Nephron (organoid): ENCODE results near the gene FAM219A.
"Not testable (repeated sequence)": the region's sequence is repeated elsewhere in the genome, so short reads cannot be mapped to it uniquely, and the experiment has no call there.

ENCODE experiments used
- H3K27ac Mint-ChIP-seq, 3 experiments: 2 replicates each; pipeline ENCODE4 v1.8.0; 2020; ENCODE audit warnings: mixed read lengths in 3 of 3, mild to moderate bottlenecking in 2 of 3, moderate library complexity in 1 of 3
- H3K27me3 Mint-ChIP-seq: 2 replicates; pipeline ENCODE4 v1.8.0; 2021; ENCODE audit warnings: low read depth, mild to moderate bottlenecking, moderate library complexity, mixed read lengths
- H3K36me3 Mint-ChIP-seq: 2 replicates; pipeline ENCODE4 v1.8.0; 2020; ENCODE audit warnings: low read depth, mixed read lengths
- H3K4me1 Mint-ChIP-seq: 2 replicates; pipeline ENCODE4 v1.8.0; 2020; ENCODE audit warnings: mixed read lengths
- H3K4me3 Mint-ChIP-seq, 3 experiments: 2 replicates each; pipeline ENCODE4 v1.8.0; 2020; ENCODE audit warnings: mild to moderate bottlenecking in 3 of 3, mixed read lengths in 3 of 3, moderate library complexity in 2 of 3
- H3K9me3 Mint-ChIP-seq: 2 replicates; pipeline ENCODE4 v1.8.0; 2020; ENCODE audit warnings: mixed read lengths
- TF ChIP-seq, protein P1 (sequence below), 3 experiments: fragments of 200-600 bp; sonication (generic); IDR thresholded peaks; one replicate each; pipeline ENCODE4 v1.5.0; 2021; ENCODE audit warnings: antibody characterized with exemption in 3 of 3; ENCODE audit not compliant: unreplicated experiment in 3 of 3

The FAM219A gene

GRCh38 chr9:34440017-34440416, 18.4 kb downstream of the FAM219A start:
- TF ChIP-seq, protein P1, sequence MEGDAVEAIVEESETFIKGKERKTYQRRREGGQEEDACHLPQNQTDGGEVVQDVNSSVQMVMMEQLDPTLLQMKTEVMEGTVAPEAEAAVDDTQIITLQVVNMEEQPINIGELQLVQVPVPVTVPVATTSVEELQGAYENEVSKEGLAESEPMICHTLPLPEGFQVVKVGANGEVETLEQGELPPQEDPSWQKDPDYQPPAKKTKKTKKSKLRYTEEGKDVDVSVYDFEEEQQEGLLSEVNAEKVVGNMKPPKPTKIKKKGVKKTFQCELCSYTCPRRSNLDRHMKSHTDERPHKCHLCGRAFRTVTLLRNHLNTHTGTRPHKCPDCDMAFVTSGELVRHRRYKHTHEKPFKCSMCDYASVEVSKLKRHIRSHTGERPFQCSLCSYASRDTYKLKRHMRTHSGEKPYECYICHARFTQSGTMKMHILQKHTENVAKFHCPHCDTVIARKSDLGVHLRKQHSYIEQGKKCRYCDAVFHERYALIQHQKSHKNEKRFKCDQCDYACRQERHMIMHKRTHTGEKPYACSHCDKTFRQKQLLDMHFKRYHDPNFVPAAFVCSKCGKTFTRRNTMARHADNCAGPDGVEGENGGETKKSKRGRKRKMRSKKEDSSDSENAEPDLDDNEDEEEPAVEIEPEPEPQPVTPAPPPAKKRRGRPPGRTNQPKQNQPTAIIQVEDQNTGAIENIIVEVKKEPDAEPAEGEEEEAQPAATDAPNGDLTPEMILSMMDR (IDR thresholded peaks at IDR 0.05; ENCODE audit: unreplicated experiment in 3 of 3): no peak

GRCh38 chr9:34438465-34438864, 19.9 kb downstream of the FAM219A start:
- H3K27ac Mint-ChIP-seq, H3K4me3 Mint-ChIP-seq, H3K36me3 Mint-ChIP-seq, H3K27me3 Mint-ChIP-seq, H3K9me3 Mint-ChIP-seq: not testable (repeated sequence)
- H3K4me1 Mint-ChIP-seq: peaks cover 21% of the 10 kb centered on the region

More at GRCh38 chr9:34440017-34440416, 18.4 kb downstream of the FAM219A start:
- Mint-ChIP-seq H3K9me3 (no peaks in the 10 kb centered on the region), H3K27ac (peak overlapping the region in 1 of 3 experiments; percentile 49), H3K4me1 (peaks cover 19% of the 10 kb centered on the region), H3K4me3 (no peak overlapping the region), H3K27me3 (no peaks in the 10 kb centered on the region), H3K36me3 (no peaks in the 10 kb centered on the region)

GRCh38 chr9:34437926-34438307, 20.5 kb downstream of the FAM219A start:
- not testable (repeated sequence) for H3K9me3 Mint-ChIP-seq, H3K4me3 Mint-ChIP-seq, H3K27ac Mint-ChIP-seq, H3K36me3 Mint-ChIP-seq, H3K27me3 Mint-ChIP-seq
- peaks cover 25% of the 10 kb centered on the region for H3K4me1 Mint-ChIP-seq

GRCh38 chr9:34437006-34437925, 21.1 kb downstream of the FAM219A start:
- no peak overlapping the region for H3K27ac Mint-ChIP-seq
- no peaks in the 10 kb centered on the region for H3K9me3 Mint-ChIP-seq
- no peaks in the 10 kb centered on the region for H3K27me3 Mint-ChIP-seq
- H3K4me1 Mint-ChIP-seq: peaks cover 28% of the 10 kb centered on the region
- TF ChIP-seq, protein P1 (IDR thresholded peaks at IDR 0.05; ENCODE audit: unreplicated experiment in 3 of 3): peak; percentile 71 to 78 (median 71)
- H3K36me3 Mint-ChIP-seq: no peaks in the 10 kb centered on the region
- no peak overlapping the region for H3K4me3 Mint-ChIP-seq

DNA sequence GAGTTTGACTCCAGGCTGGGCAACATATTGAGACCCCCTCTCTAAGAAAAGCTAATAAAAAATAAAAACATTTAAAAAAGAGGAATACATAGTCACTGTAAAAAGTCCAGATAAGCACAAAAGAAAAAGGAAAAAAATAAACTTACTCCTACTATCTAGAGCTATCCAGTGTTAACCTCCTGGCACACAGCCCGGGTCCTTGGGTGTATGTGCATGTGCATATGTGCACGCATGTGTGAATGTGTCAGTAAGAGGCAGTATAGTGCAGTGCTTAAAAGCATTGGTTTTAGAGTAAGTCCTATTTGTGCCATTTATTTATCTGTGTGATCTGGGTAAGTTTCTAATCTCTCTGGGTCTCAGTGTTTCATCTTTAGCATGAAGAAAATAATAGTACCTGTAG, 26.7 kb downstream of the FAM219A start:
- peaks cover 34% of the 10 kb centered on the region for H3K4me1 Mint-ChIP-seq
- TF ChIP-seq, protein P1 (IDR thresholded peaks at IDR 0.05; ENCODE audit: unreplicated experiment in 3 of 3): no peak
- H3K4me3 Mint-ChIP-seq: no peak overlapping the region
- no peaks in the 10 kb centered on the region for H3K36me3 Mint-ChIP-seq
- no peak overlapping the region for H3K27ac Mint-ChIP-seq
- H3K27me3 Mint-ChIP-seq: no peaks in the 10 kb centered on the region
- no peaks in the 10 kb centered on the region for H3K9me3 Mint-ChIP-seq

DNA sequence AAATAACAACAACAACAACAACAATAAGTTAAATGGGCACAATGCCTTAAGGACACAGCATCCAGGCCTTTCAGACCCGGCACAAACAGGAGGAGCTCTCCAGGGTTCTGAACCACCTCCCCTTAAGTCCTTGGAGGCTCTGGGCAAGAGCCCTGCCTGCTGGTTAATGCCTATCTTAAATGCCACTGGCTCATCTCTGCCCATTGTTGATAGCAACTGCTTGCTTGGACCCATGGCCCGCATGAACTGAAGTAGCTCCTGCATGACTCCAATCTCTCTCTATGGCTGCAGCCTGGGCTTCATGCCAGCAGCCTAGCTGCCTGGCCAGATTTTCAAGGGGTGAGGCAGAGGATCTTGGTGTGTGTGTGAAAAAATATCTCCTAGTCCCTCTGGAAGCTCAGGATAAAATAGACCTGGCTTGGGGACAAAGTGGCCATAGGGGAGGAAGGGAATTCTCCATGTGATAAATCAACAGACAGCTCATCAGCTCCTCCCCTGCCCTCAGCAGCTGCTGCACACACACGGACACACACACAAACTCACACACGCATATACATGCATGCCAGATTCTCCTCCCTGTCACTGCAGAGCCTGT, 27.4 kb downstream of the FAM219A start:
- peaks cover 34% of the 10 kb centered on the region for H3K4me1 Mint-ChIP-seq
- H3K4me3 Mint-ChIP-seq: peak overlapping the region in 1 of 3 experiments; percentile 21
- H3K27me3 Mint-ChIP-seq: no peaks in the 10 kb centered on the region
- no peaks in the 10 kb centered on the region for H3K36me3 Mint-ChIP-seq
- no peaks in the 10 kb centered on the region for H3K9me3 Mint-ChIP-seq
- no peak overlapping the region for H3K27ac Mint-ChIP-seq
- TF ChIP-seq, protein P1 (IDR thresholded peaks at IDR 0.05; ENCODE audit: unreplicated experiment in 3 of 3): no peak
